Fibroblast of mammary gland (primary cell): ENCODE results near the gene RAP1A.

Experiments
- DNase-seq: peaks from one replicate; pipeline ENCODE4 v3.0.0-alpha.2; 2010; ENCODE audit warnings: low read depth
- H3K4me3 ChIP-seq: 2 replicates; pipeline ENCODE4 v1.5.1; 2011; ENCODE audit warnings: low read depth, mild to moderate bottlenecking, low read length, moderate library complexity; ENCODE audit not compliant: control insufficient read depth
- CTCF ChIP-seq: conservative IDR thresholded peaks from 2 replicates; pipeline ENCODE4 v1.5.1; 2011; ENCODE audit warnings: low read depth, low read length, inconsistent platforms; ENCODE audit not compliant: control insufficient read depth, insufficient read depth

The RAP1A gene

GRCh38 chr1:111735858-111736544 is 116.4 kb downstream of the RAP1A start:
- no peak overlapping the region for H3K4me3 ChIP-seq
- no peak for TF ChIP-seq CTCF
- no peak for DNase-seq

DNA sequence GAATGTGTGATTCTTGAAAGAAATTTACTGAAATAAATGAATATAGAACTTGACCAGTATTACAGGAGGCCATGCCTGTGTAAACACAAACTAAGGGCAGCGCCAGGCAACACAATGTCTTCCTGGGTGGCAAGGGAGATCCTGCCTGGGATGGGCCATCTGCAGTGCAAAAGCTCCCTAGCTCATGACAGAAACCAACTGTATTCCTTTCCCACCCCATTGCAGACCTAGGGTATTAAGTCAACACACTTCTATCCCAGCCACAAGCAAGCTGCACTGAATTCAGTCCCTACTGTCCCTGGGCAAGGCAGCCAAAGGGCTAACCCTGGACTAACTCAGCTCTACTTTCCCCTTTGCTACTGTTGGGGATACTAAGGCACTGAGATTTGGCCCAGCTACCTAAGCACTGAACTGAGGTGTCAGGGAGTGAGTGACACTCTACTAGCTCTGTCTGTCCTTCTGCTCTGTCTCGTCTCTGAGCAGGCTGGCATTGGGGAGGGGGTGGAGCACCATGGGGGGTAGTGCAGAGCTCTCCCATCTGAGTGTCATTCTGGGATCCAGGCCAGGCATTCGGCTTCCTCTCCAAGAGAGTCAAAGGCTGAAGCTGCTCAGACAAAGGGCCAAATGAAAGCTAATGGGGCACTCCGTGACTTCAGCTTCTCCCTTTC is 117.1 kb downstream of the RAP1A start:
- peak; percentile 52 for DNase-seq

DNA sequence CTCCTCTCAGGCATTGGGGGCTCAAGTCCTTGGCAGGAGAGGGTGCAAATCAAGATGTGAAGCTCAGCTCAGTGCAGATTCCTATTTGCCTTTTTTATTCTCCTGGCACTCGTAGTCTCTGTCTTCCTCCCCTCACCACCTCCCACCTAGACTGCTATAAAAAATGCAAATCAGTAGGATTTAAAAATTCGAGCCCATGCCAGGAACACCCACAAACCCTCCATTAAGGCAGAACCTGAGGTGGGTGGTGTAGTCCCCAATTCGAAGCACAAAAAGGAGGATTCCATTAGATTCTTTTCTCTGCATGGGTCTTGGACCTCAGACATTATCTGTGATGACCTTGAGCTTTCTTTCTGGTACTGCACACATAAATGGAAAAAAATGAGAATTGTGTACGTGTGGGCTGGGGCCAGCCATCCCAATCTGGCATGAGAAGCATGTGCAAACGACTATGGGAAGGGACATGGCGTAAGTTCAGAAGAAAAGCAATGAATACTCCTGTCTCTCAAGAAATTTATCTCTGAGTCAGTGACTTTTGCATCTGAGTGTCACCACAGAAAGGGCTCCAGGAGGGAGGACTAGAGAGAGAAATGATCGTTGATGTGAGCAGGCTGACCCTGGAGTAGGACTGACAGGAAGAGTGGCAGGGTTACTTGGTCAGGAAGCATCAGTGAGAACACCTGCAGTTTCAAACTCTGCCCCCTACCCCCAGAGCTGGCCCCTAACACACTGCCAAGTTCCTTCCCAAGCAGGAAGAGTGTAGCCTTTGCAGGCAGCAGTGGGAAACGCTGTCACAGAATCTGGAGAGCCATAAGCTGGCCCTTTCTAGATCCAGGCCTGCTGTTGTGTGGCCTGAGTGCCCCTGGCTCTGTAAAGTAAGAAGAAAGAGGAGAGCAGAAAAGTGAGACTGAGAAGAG is 117.9 kb downstream of the RAP1A start:
- H3K4me3 ChIP-seq = peak overlapping the region; percentile 61
- DNase-seq = no peak
- TF ChIP-seq CTCF = no peak

More for the DNA sequence above, 117.1 kb downstream of the RAP1A start:
- TF ChIP-seq CTCF = no peak
- H3K4me3 ChIP-seq = no peak overlapping the region

- no peak for TF ChIP-seq CTCF
- peak overlapping the region; percentile 61 for H3K4me3 ChIP-seq
- DNase-seq = no peak
These were observed 118.5 kb downstream of the RAP1A start for GRCh38 chr1:111738133-111738435.

GRCh38 chr1:111738436-111739193 is 119.0 kb downstream of the RAP1A start:
- peak overlapping the region; percentile 61 for H3K4me3 ChIP-seq
- TF ChIP-seq CTCF = no peak
- DNase-seq = peak; percentile 51
